GM10248 (cell line): ENCODE data around the gene KIR3DL2.
"Not testable (repeated sequence)": the region's sequence is repeated elsewhere in the genome, so short reads cannot be mapped to it uniquely, and the experiment has no call there.

ENCODE experiments used
- CTCF ChIA-PET: fragments of 300-600 bp; sonication (Branson Sonifier 250); formaldehyde crosslinking; extraction: SDS; loops from one replicate; lab custom pipeline; 2021; ENCODE audit warnings: antibody characterized with exemption; lab: Yijun Ruan, JAX
- POLR2A ChIA-PET: fragments of 350-650 bp; sonication (Branson Sonifier 250); formaldehyde crosslinking; extraction: SDS; loops from one replicate; lab custom pipeline; 2020; ENCODE audit warnings: antibody characterized with exemption; lab: Yijun Ruan, JAX
- DNase-seq: peaks from one replicate; pipeline ENCODE4 v3.0.0; 2012; ENCODE audit errors: extremely low spot score
- TF ChIP-seq, protein P1 (sequence below): IDR thresholded peaks from 2 replicates; pipeline ENCODE4 v1.5.1; 2012; ENCODE audit warnings: mild to moderate bottlenecking, low read depth; ENCODE audit errors: extremely low read depth, missing control alignments, control extremely low read depth

KIR3DL2 gene

DNA sequence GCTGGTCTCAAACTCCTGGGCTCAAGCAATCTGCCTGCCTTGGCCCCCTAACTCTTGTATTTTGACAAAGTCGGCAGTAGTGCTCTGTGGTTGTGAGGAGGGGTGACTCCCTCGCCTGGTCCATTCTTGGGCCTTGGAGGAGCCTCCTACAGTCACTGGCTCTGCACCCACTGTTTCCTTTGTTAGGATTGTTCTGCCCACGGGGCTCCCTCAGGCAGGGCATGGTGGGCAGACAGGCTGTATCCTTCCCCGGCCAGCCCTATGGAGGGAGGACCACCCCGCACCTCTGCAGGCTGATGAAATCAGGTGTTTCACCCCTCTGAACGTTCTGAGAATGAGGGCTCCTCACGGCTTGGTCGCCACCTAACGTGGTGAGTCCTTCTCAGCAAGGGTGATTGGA lies 33.0 kb downstream of the KIR3DL2 start:
- CTCF ChIA-PET: no interaction called here
- TF ChIP-seq, protein P1, sequence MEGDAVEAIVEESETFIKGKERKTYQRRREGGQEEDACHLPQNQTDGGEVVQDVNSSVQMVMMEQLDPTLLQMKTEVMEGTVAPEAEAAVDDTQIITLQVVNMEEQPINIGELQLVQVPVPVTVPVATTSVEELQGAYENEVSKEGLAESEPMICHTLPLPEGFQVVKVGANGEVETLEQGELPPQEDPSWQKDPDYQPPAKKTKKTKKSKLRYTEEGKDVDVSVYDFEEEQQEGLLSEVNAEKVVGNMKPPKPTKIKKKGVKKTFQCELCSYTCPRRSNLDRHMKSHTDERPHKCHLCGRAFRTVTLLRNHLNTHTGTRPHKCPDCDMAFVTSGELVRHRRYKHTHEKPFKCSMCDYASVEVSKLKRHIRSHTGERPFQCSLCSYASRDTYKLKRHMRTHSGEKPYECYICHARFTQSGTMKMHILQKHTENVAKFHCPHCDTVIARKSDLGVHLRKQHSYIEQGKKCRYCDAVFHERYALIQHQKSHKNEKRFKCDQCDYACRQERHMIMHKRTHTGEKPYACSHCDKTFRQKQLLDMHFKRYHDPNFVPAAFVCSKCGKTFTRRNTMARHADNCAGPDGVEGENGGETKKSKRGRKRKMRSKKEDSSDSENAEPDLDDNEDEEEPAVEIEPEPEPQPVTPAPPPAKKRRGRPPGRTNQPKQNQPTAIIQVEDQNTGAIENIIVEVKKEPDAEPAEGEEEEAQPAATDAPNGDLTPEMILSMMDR: no peak
- POLR2A ChIA-PET: no interaction called here
- no peak for DNase-seq

DNA sequence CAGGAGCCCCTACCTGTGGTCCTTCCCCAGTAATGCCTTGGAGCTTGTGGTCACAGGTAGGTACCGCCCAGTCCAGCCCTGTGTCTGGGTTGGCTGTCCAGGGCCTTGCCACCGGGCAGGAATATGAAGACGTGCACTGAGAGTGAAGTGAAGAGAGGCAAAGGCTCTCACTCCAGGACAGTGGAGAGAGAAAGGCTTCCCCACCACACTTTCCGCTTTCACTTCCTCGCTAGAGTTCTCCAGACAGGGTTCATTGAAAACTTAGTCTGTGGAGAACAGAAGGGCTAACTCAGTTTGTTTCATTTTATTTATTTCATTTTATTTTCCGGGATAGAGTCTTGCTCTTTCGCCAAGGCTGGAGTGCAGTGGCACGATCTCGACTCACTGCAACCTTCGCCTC lies 38.0 kb downstream of the KIR3DL2 start:
- ChIA-PET CTCF (no interaction called here), POLR2A (no interaction called here)

DNA sequence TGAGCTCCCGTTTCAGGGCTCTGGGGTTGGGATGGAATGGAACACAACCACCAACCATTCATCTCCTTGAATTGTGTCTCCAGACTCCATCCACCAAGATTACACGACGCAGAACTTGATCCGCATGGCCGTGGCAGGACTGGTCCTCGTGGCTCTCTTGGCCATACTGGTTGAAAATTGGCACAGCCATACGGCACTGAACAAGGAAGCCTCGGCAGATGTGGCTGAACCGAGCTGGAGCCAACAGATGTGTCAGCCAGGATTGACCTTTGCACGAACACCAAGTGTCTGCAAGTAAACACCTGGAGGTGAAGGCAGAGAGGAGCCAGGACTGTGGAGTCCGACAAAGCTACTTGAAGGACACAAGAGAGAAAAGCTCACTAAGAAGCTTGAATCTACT lies 39.3 kb downstream of the KIR3DL2 start:
- CTCF ChIA-PET: interaction anchor here (1.3 kb wide), 1 partner anchor 528 kb away, joined by 3 read pairs; no protein-coding TSS in a partner anchor
- DNase-seq: no peak
- POLR2A ChIA-PET: no interaction called here
- TF ChIP-seq, protein P1: no peak

More for the DNA sequence above, 38.0 kb downstream of the KIR3DL2 start:
- TF ChIP-seq, protein P1: no peak
- no peak for DNase-seq

DNA sequence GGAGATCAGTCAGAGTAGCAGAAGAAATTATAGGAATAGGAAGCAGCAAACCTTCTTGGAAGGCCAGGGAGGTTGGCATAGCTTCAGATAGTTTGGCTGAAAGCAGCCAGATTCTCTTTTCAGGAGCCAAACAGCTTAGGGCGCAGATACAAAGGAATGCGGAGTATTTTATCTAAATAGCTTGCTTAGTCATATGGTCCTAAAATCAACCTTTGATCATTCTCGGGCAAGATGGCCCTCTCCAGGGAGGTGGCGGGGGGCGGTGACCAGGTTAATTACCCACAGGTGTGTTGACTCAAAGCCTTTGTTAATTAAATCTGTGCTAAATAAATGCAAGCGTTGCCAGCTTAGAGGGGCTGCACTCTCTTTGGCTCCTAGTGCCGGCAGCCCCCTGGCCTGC lies 43.2 kb downstream of the KIR3DL2 start:
- POLR2A ChIA-PET: no interaction called here
- CTCF ChIA-PET: interaction anchor here (0.9 to 1.1 kb wide), 2 partner anchors 12 to 27 kb away, joined by 3 read pairs; no protein-coding TSS in a partner anchor
- TF ChIP-seq, protein P1: no peak
- DNase-seq: no peak

DNA sequence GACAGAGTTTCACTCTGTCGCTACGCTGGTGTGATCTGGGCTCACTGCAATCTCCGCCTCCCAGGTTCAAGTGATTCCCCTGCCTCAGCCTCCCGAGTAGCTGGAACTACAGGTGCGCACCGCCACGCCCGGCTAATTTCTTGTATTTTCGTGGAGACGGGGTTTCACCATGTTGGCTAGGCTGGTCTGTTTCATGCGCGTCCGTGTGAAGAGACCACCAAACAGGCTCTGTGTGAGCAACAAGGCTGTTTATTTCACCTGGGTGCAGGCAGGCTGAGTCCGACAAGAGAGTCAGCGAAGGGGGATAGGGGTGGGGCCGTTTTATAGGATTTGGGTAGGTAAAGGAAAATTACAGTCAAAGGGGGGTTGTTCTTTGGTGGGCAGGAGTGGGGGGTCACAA lies 43.9 kb downstream of the KIR3DL2 start:
- POLR2A ChIA-PET, DNase-seq: not testable (repeated sequence)
- CTCF ChIA-PET: interaction anchor here (0.9 to 1.1 kb wide), 2 partner anchors 13 to 26 kb away, joined by 3 read pairs; no protein-coding TSS in a partner anchor

DNA sequence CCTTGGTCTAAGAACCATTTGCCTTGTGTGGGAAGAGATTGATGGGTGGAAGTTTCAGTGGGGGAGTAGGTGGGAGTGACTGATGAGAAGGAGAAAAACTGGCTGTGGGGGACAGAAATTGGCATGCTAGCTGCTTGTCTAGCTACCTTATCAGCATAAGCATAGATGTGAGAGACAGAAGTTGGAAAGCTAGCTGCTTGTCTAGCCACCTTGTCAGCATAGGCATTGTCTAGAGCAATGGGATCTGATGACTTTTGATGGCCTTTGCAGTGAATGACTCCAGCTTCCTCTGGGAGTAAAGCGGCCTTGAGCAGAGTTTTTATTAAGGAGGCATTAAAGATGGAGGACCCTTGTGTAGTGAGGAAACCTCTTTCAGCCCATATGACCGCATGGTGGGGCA lies 45.8 kb downstream of the KIR3DL2 start:
- no peak for DNase-seq
- ChIA-PET CTCF (no interaction called here), POLR2A (no interaction called here)
- TF ChIP-seq, protein P1: no peak

DNA sequence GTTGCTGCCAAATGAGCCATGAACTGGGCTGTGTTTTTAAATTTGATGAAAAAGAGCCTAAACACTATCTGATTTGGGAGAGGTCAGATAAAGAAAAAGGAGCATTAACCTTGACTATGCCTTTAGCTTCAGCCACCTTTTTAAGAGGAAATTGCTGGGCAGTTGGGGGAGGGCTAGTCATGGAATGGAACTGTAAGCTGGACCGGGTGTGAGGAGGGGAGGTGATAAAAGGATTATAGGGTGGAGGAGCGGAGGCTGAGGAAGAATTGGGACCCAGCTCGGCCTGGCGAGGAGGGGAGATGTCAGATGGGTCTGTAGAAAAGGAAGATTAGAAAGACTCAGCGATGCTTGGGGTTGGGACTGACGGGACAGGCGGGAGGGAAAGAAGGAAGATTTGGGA lies 48.4 kb downstream of the KIR3DL2 start:
- DNase-seq, CTCF ChIA-PET, POLR2A ChIA-PET: not testable (repeated sequence)

DNA sequence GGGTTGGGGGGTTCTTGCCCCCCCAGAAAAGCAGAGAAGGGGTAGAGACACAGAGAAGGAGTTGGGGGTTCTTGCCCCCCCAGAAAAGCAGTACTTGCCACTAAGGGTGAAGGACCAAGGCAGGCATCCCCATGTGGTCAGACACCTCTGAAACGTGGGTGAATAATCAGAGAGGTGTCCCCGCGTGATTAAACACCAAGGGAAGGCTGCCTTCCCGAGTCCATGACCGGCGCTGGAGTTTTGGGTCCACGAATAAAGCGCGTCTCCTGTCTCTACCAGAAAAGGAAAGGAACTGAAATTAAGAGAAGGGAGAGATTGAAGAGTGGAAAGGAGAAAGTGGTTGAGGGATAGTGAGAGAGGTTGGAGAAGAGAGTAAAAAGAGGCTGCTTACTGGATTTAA lies 49.4 kb downstream of the KIR3DL2 start:
- POLR2A ChIA-PET, CTCF ChIA-PET, DNase-seq: not testable (repeated sequence)

DNA sequence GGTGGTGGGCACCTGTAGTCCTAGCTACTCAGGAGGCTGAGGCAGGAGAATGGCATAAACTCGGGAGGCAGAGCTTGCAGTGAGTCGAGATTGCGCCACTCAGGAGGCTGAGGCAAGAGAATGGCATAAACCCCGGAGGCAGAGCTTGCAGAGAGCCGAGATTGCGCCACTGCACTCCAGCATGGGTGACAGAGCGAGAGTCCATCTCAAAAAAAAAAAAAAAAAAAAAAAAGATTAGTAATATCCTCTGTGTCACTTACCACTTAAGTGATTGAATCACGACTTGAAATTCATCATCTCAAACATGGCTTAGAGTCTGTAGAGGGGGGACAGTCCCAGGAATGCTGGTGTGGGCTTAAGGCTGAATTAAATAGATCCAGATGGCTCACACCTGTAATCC lies 50.9 kb downstream of the KIR3DL2 start:
- CTCF ChIA-PET, POLR2A ChIA-PET, DNase-seq: not testable (repeated sequence)
